SU-DHL-6 (cell line): ENCODE measurements around the gene MICAL3.

Source experiments
- H2AFZ ChIP-seq: fragments of 200-600 bp; sonication (generic); 2 replicates; pipeline ENCODE4 v1.6.1; 2014; ENCODE audit warnings: low read depth, mild to moderate bottlenecking, moderate library complexity, mixed read lengths, antibody characterized with exemption, low read length; ENCODE audit not compliant: severe bottlenecking
- H3F3A ChIP-seq: fragments of 200-600 bp; shearing (Covaris generic); 2 replicates; pipeline ENCODE4 v1.6.0; 2016; ENCODE audit warnings: antibody characterized with exemption, mild to moderate bottlenecking; ENCODE audit not compliant: insufficient read depth
- H3K27ac ChIP-seq: fragments of 200-600 bp; sonication (generic); 2 replicates; pipeline ENCODE4 v1.5.1; 2016; ENCODE audit warnings: low read depth, mild to moderate bottlenecking, low read length, moderate library complexity, mixed read lengths
- H3K27me3 ChIP-seq: fragments of 200-600 bp; sonication (generic), shearing (Covaris generic); 2 replicates; pipeline ENCODE4 v1.6.0; 2014; ENCODE audit warnings: mild to moderate bottlenecking, low read length
- H3K36me3 ChIP-seq: fragments of 200-600 bp; sonication (generic); 2 replicates; pipeline ENCODE4 v1.6.1; 2014; ENCODE audit warnings: mild to moderate bottlenecking, low read length, mixed read lengths
- H3K4me2 ChIP-seq: fragments of 300-600, 200-600 bp; shearing (Covaris generic), sonication (generic); 2 replicates; pipeline ENCODE4 v1.6.0; 2014; ENCODE audit warnings: low read length, low read depth, mild to moderate bottlenecking; ENCODE audit not compliant: poor library complexity, severe bottlenecking
- H3K4me3 ChIP-seq: fragments of 200-600 bp; sonication (generic); 2 replicates; pipeline ENCODE4 v1.5.1; 2014; ENCODE audit warnings: antibody characterized with exemption, low read length, mild to moderate bottlenecking, mixed read lengths; ENCODE audit not compliant: insufficient read depth, poor library complexity, severe bottlenecking
- H3K79me2 ChIP-seq: fragments of 200-600 bp; sonication (generic); 2 replicates; pipeline ENCODE4 v1.6.1; 2014; ENCODE audit warnings: mild to moderate bottlenecking, low read length, moderate library complexity; ENCODE audit not compliant: insufficient read depth
- H3K9ac ChIP-seq: fragments of 200-600 bp; sonication (generic); 2 replicates; pipeline ENCODE4 v1.7.0; 2014; ENCODE audit warnings: mild to moderate bottlenecking, low read length
- H3K9me2 ChIP-seq: fragments of 200-600 bp; sonication (generic); replicated peaks from 2 replicates; pipeline ENCODE4 v1.6.1; 2014; ENCODE audit warnings: low read length; ENCODE audit not compliant: insufficient read depth
- H3K9me3 ChIP-seq: fragments of 200-600 bp; sonication (generic); 2 replicates; pipeline ENCODE4 v1.6.1; 2014; ENCODE audit warnings: low read length, mixed read lengths; ENCODE audit not compliant: insufficient read depth
- H4K20me1 ChIP-seq: fragments of 200-600 bp; sonication (generic); 2 replicates; pipeline ENCODE4 v1.6.1; 2014; ENCODE audit warnings: low read depth, mild to moderate bottlenecking, antibody characterized with exemption, low read length, moderate library complexity, mixed read lengths
- CTCF ChIP-seq: fragments of 200-600 bp; sonication (generic); IDR thresholded peaks from one replicate; pipeline ENCODE4 v1.5.1; 2017; ENCODE audit warnings: antibody characterized with exemption, mild to moderate bottlenecking, low read length, moderate library complexity; ENCODE audit not compliant: insufficient read depth, poor library complexity, severe bottlenecking
- EZH2phosphoT487 ChIP-seq: fragments of 200-600 bp; sonication (generic), shearing (Covaris generic); conservative IDR thresholded peaks from 2 replicates; pipeline ENCODE4 v1.6.1; 2018; ENCODE audit warnings: mild to moderate bottlenecking, antibody characterized with exemption, low read length, moderate library complexity, mixed read lengths

MICAL3 gene

GRCh38 chr22:17960695-17961445 lies 63.5 kb downstream of the MICAL3 start:
- no peak overlapping the region for H3K4me2 ChIP-seq
- H2AFZ ChIP-seq: no peak overlapping the region
- H3K79me2 ChIP-seq: peaks cover 86% of the 10 kb centered on the region
- no peaks in the 10 kb centered on the region for H3F3A ChIP-seq
- H3K36me3 ChIP-seq: no peaks in the 10 kb centered on the region
- no peaks in the 10 kb centered on the region for H3K9me2 ChIP-seq
- no peaks in the 10 kb centered on the region for H4K20me1 ChIP-seq
- no peaks in the 10 kb centered on the region for H3K27me3 ChIP-seq
- H3K4me3 ChIP-seq: no peak overlapping the region
- no peaks in the 10 kb centered on the region for H3K9me3 ChIP-seq
- H3K27ac ChIP-seq: no peak overlapping the region
- TF ChIP-seq EZH2phosphoT487: no peak
- no peak for TF ChIP-seq CTCF
- no peak overlapping the region for H3K9ac ChIP-seq

GRCh38 chr22:17960011-17960410 lies 64.3 kb downstream of the MICAL3 start:
- no peaks in the 10 kb centered on the region for H4K20me1 ChIP-seq
- TF ChIP-seq EZH2phosphoT487 (no peak), CTCF (no peak)
- no peaks in the 10 kb centered on the region for H3K36me3 ChIP-seq
- no peak overlapping the region for H3K4me3 ChIP-seq
- no peaks in the 10 kb centered on the region for H3K9me3 ChIP-seq
- H3K79me2 ChIP-seq: peaks cover 86% of the 10 kb centered on the region
- H2AFZ ChIP-seq: no peak overlapping the region
- H3K9me2 ChIP-seq: no peaks in the 10 kb centered on the region
- no peaks in the 10 kb centered on the region for H3K27me3 ChIP-seq
- no peak overlapping the region for H3K27ac ChIP-seq
- H3K9ac ChIP-seq: no peak overlapping the region
- H3K4me2 ChIP-seq: no peak overlapping the region
- H3F3A ChIP-seq: no peaks in the 10 kb centered on the region

GRCh38 chr22:17958166-17958565 lies 66.2 kb downstream of the MICAL3 start:
- no peak overlapping the region for H3K27ac ChIP-seq
- H3K9me2 ChIP-seq: no peaks in the 10 kb centered on the region
- no peaks in the 10 kb centered on the region for H3K36me3 ChIP-seq
- H3K79me2 ChIP-seq: peaks cover 86% of the 10 kb centered on the region
- no peak overlapping the region for H2AFZ ChIP-seq
- no peak overlapping the region for H3K4me2 ChIP-seq
- TF ChIP-seq CTCF (no peak), EZH2phosphoT487 (no peak)
- no peaks in the 10 kb centered on the region for H3K9me3 ChIP-seq
- no peaks in the 10 kb centered on the region for H3F3A ChIP-seq
- no peak overlapping the region for H3K9ac ChIP-seq
- no peaks in the 10 kb centered on the region for H3K27me3 ChIP-seq
- no peak overlapping the region for H3K4me3 ChIP-seq
- H4K20me1 ChIP-seq: no peaks in the 10 kb centered on the region
